CD14-positive monocyte (primary cell): ENCODE measurements around the gene HAUS2. TPM values are rescaled to one million over a fixed set of nuclear protein-coding genes. Genes with fewer than 3 reads are reported as not detected.
A peak's percentile ranks its signal among the peaks of the same experiment; 100 is the strongest.

Experiments
- DNase-seq, 3 donors: peaks; one replicate each; pipeline ENCODE4 v3.0.0-alpha.2; 2011 to 2022
- H2AFZ ChIP-seq: 2 replicates; pipeline ENCODE4 v1.6.0; 2012; ENCODE audit warnings: mild to moderate bottlenecking, low read depth, low read length, inconsistent platforms; ENCODE audit not compliant: insufficient read depth, poor library complexity, severe bottlenecking
- H3K27ac ChIP-seq, 2 donors: 1 replicate in 1 of 2; 2 replicates in 1 of 2; pipeline ENCODE4 v1.5.1; 2012 to 2013; ENCODE audit warnings: low read length in 2 of 2, control low read depth in 1 of 2, inconsistent platforms in 1 of 2, low read depth in 1 of 2, mild to moderate bottlenecking in 1 of 2
- H3K27me3 ChIP-seq, 2 donors: one replicate each; pipeline versions ENCODE4 v1.6.0 to v1.6.1; 2011 to 2013; ENCODE audit warnings: low read length in 2 of 2; ENCODE audit not compliant: control insufficient read depth in 2 of 2, insufficient read depth in 2 of 2
- H3K36me3 ChIP-seq, 2 donors: replicated peaks in 1 of 2; 1 replicate in 1 of 2; 2 replicates in 1 of 2; pipeline versions ENCODE4 v1.5.1 to v1.6.1; 2012 to 2013; ENCODE audit warnings: low read length in 2 of 2, control low read depth in 1 of 2, inconsistent platforms in 1 of 2, mild to moderate bottlenecking in 1 of 2; ENCODE audit not compliant: insufficient read depth in 2 of 2, control insufficient read depth in 1 of 2
- H3K4me1 ChIP-seq, 2 donors: 1 replicate in 1 of 2; 2 replicates in 1 of 2; pipeline versions ENCODE4 v1.5.1 to v1.6.1; 2012 to 2013; ENCODE audit warnings: low read length in 2 of 2, control low read depth in 1 of 2, inconsistent platforms in 1 of 2, mild to moderate bottlenecking in 1 of 2, moderate library complexity in 1 of 2; ENCODE audit not compliant: insufficient read depth in 2 of 2, control insufficient read depth in 1 of 2
- H3K4me2 ChIP-seq: replicated peaks from 2 replicates; pipeline ENCODE3; 2012; ENCODE audit warnings: low read length, moderate library complexity, mild to moderate bottlenecking; ENCODE audit not compliant: poor library complexity, severe bottlenecking; ENCODE audit errors: extremely low read depth
- H3K4me3 ChIP-seq, 3 experiments: fragments of 200-600 bp in 1 of 3; sonication (generic) in 1 of 3; replicated peaks in 1 of 3; 1 replicate in 2 of 3; 2 replicates in 1 of 3; pipeline ENCODE4 v1.5.1; 2011 to 2013; ENCODE audit warnings: low read length in 3 of 3, mild to moderate bottlenecking in 3 of 3, control low read depth in 2 of 3, low read depth in 2 of 3, inconsistent platforms in 1 of 3, moderate library complexity in 1 of 3
- H3K79me2 ChIP-seq: 2 replicates; pipeline ENCODE4 v1.6.0; 2012; ENCODE audit warnings: mild to moderate bottlenecking, control low read depth, inconsistent platforms, low read length, moderate library complexity; ENCODE audit not compliant: insufficient read depth
- H3K9ac ChIP-seq: 2 replicates; pipeline ENCODE4 v1.6.0; 2017; ENCODE audit warnings: low read length, mild to moderate bottlenecking; ENCODE audit not compliant: insufficient read depth, poor library complexity, severe bottlenecking
- H3K9me3 ChIP-seq, 2 donors: replicated peaks in 1 of 2; 1 replicate in 1 of 2; 2 replicates in 1 of 2; pipeline versions ENCODE4 v1.5.1 to v1.6.1; 2012 to 2013; ENCODE audit warnings: low read length in 2 of 2, control low read depth in 1 of 2; ENCODE audit not compliant: control insufficient read depth in 1 of 2, insufficient read depth in 1 of 2
- H4K20me1 ChIP-seq: 2 replicates; pipeline ENCODE4 v1.6.0; 2012; ENCODE audit warnings: mild to moderate bottlenecking, low read length, control low read depth, moderate library complexity; ENCODE audit not compliant: insufficient read depth
- H3K27ac Mint-ChIP-seq, 7 donors: one replicate each; pipeline ENCODE4 v1.8.0; 2020; ENCODE audit warnings: mild to moderate bottlenecking in 7 of 7, mixed read lengths in 7 of 7, moderate library complexity in 6 of 7, inconsistent platforms in 2 of 7
- H3K27me3 Mint-ChIP-seq, 3 donors: one replicate each; pipeline ENCODE4 v1.8.0; 2021 to 2022; ENCODE audit warnings: low read depth in 3 of 3, mild to moderate bottlenecking in 3 of 3, mixed read lengths in 3 of 3, moderate library complexity in 3 of 3, inconsistent platforms in 1 of 3
- H3K36me3 Mint-ChIP-seq, 2 donors: one replicate each; pipeline ENCODE4 v1.8.0; 2020; ENCODE audit warnings: mixed read lengths in 2 of 2, inconsistent platforms in 1 of 2, mild to moderate bottlenecking in 1 of 2
- H3K4me1 Mint-ChIP-seq: one replicate; pipeline ENCODE4 v1.8.0; 2020; ENCODE audit warnings: mild to moderate bottlenecking, mixed read lengths
- H3K4me3 Mint-ChIP-seq, 2 donors: one replicate each; pipeline ENCODE4 v1.8.0; 2020; ENCODE audit warnings: mild to moderate bottlenecking in 2 of 2, mixed read lengths in 2 of 2, moderate library complexity in 1 of 2
- H3K9me3 Mint-ChIP-seq, 7 donors: one replicate each; pipeline ENCODE4 v1.8.0; 2020 to 2022; ENCODE audit warnings: mixed read lengths in 7 of 7, mild to moderate bottlenecking in 6 of 7, moderate library complexity in 6 of 7, inconsistent platforms in 2 of 7
- CTCF ChIP-seq: fragments of 200-600 bp; IDR thresholded peaks from one replicate; pipeline ENCODE4 v1.8.0; 2022; ENCODE audit warnings: antibody characterized with exemption, mild to moderate bottlenecking
- WGBS: methylation state at CpG from one replicate; pipeline ENCODE4 v1.1.5; 2013; ENCODE audit warnings: missing lambda C conversion rate; ENCODE audit not compliant: insufficient coverage; 5-methylcytosine and 5-hydroxymethylcytosine counted together
- intact Hi-C, 2 donors: fragments of 100-400 bp; cut with micrococcal nuclease; formaldehyde crosslinking; loops; one replicate each; pipeline versions ENCODE4 v1.15.0 to v1.15.1; 2023
- polyA plus RNA-seq, 3 donors: library from polyadenylated mRNA; depleted of rRNA in 1 of 3; unstranded in 2 of 3; stranded (reverse) in 1 of 3; fragments of 300-500 nt in 2 of 3; fragments of >200 nt in 1 of 3; fragmentation: Illumina TruSeq in 2 of 3; gene quantifications; 1 replicate in 2 of 3; 2 replicates in 1 of 3; pipeline ENCODE4 v1.2.3, GENCODE V29; 2012 to 2021

The HAUS2 gene
- polyA plus RNA-seq, 3 donors, result 12.5 to 22.0 (median 15.9) TPM

- peaks cover 0 to 3% of the 10 kb centered on the region in 2 donors for H3K9me3 ChIP-seq
- no peaks in the 10 kb centered on the region for H3K36me3 Mint-ChIP-seq
- peak overlapping the region; percentile 56 for H3K4me2 ChIP-seq
- no peaks in the 10 kb centered on the region for H3K79me2 ChIP-seq
- no peak overlapping the region for H3K27ac ChIP-seq
- no peaks in the 10 kb centered on the region for H3K36me3 ChIP-seq
- peak overlapping the region in 1 of 7 donors; percentile 58 for H3K27ac Mint-ChIP-seq
- peaks cover 30% of the 10 kb centered on the region for H3K4me1 Mint-ChIP-seq
- peak overlapping the region in 2 of 3 experiments; percentile 16 to 52 for H3K4me3 ChIP-seq
- peaks cover 0 to 12% (median 5%) of the 10 kb centered on the region in 7 donors for H3K9me3 Mint-ChIP-seq
- 0% methylated on average over 1 of the region's 8 CpGs for WGBS
- H3K9ac ChIP-seq, result no peak overlapping the region
- no peaks in the 10 kb centered on the region for H4K20me1 ChIP-seq
- peaks cover 0 to 3% (median 1%) of the 10 kb centered on the region in 3 donors for H3K27me3 Mint-ChIP-seq
- intact Hi-C loops, result no loop called here
- no peak for TF ChIP-seq CTCF
- H3K4me1 ChIP-seq, result peaks cover 9 to 20% of the 10 kb centered on the region in 2 donors
- H3K27me3 ChIP-seq, result no peaks in the 10 kb centered on the region
- H2AFZ ChIP-seq, result peak overlapping the region; percentile 75
- peak overlapping the region; percentile 64 to 77 for H3K4me3 Mint-ChIP-seq
- DNase-seq, result peak in 1 of 3 donors; percentile 18
Measured at GRCh38 chr15:42604894-42605744, 56.5 kb downstream of the HAUS2 start.

GRCh38 chr15:42605796-42606195 is 57.2 kb downstream of the HAUS2 start:
- Histone ChIP-seq H3K4me2 (peak overlapping the region; percentile 56), H2AFZ (peak overlapping the region; percentile 75), H3K9me3 (peaks cover 0 to 3% of the 10 kb centered on the region in 2 donors), H3K4me1 (peaks cover 9 to 20% of the 10 kb centered on the region in 2 donors), H3K27me3 (no peaks in the 10 kb centered on the region), H3K9ac (no peak overlapping the region), H4K20me1 (no peaks in the 10 kb centered on the region), H3K79me2 (no peaks in the 10 kb centered on the region), H3K36me3 (no peaks in the 10 kb centered on the region), H3K27ac (no peak overlapping the region), H3K4me3 (peak overlapping the region in 1 of 3 experiments; percentile 52)
- Mint-ChIP-seq H3K4me1 (peaks cover 30% of the 10 kb centered on the region), H3K9me3 (peaks cover 0 to 12% (median 5%) of the 10 kb centered on the region in 7 donors), H3K27ac (no peak overlapping the region), H3K4me3 (peak overlapping the region; percentile 64 to 77), H3K27me3 (peaks cover 0 to 3% (median 1%) of the 10 kb centered on the region in 3 donors), H3K36me3 (no peaks in the 10 kb centered on the region)
- no CpG with 5 or more reads among the region's 3 CpGs for WGBS
- intact Hi-C loops, result no loop called here
- DNase-seq, result no peak
- no peak for TF ChIP-seq CTCF
